H4 (cell line): Measurements from ENCODE around the gene PIM3. TPM values are rescaled to one million over a fixed set of nuclear protein-coding genes. Genes with fewer than 3 reads are reported as not detected.

ENCODE experiments used
- DNase-seq: peaks from one replicate; pipeline ENCODE4 v3.0.0-alpha.2; 2015; ENCODE audit warnings: low spot score
- total RNA-seq: library from RNA; depleted of rRNA; stranded (reverse); fragments of >200 nt; shearing (Covaris generic); gene quantifications from 2 replicates; pipeline ENCODE4 v1.2.3, GENCODE V29; 2014; rRNA removed

The PIM3 gene
- total RNA-seq, 1 experiment from 2014 or later, result 18.6 TPM

DNA sequence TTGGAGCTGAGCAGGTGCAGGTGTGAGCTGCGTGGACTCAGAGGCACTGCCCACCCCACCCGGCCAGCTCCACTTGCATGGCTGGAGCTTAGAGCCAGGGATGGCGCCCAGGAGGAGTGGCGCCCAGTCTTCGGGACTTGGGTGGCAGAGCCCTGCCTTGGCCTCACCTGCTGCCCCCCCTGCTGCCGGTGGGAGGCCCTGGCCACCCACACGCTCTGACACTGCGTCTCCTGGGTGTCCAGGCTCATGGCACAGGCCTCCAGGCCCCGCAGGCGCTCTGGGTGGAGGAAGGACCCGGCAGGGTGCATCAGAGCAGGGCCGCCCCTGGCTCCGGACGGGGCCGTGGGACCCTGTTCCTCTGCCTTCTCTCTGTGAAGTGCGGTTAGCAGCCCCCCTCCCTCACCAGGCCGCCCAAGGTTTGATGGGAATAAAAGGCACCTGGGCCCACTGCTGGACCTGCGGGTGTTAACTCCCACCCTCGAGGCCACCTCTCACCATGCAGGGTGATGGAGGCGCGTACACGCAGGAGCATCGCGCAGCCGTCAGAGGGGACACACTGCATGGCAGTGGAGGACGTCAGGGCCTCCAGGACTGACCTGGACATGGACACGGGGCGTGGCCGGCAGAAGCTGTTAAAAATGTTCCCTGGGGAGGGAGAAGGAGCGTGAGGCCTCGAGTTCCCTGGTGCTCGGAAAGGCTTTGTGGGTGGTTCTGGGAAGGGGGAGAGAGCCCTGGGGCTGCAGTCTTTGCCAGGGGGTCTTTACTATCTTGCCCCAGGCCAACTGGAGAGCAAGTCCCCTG, 40.2 kb downstream of the PIM3 start:
- DNase-seq, result no peak

DNA sequence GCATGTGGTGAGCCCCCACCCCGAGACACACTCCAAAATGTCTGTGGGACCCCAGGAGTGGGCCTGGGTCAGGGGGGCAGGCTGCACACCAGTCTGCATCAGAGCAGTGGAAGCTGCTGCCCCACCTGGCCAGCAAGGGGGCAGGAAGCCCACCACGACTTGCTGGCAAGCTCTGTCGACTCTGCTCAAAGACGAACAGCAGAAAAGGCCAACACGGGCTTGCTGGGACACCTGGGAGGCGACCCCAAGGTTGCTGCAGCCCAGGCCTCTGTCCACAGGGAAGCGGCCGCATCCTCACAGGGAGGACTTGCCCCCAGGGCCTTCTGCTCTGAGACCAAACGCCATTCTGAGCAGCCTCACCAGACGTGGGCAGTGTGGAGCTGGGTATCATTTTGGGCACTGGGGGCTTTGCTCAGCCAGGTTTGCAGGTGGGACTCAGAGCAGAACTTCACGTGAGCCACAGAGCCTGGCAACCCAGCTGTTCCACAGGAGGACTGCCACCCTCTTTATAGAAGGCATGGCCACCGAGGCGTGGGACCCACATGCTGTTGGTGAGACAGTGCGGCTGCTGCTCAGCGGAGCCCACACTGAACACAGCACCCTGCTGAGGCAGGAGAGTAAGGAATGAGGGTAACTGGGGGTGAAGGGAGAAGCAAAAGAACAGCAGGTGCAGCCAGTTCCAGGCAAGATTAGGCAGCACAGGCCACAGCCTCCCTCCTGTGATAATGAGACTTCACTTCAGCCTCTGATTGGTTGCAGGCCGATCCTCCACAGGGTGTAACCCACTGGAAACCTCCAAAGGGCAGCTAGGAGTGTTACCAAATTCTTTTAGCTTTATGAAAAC, 41.0 kb downstream of the PIM3 start:
- no peak for DNase-seq

DNA sequence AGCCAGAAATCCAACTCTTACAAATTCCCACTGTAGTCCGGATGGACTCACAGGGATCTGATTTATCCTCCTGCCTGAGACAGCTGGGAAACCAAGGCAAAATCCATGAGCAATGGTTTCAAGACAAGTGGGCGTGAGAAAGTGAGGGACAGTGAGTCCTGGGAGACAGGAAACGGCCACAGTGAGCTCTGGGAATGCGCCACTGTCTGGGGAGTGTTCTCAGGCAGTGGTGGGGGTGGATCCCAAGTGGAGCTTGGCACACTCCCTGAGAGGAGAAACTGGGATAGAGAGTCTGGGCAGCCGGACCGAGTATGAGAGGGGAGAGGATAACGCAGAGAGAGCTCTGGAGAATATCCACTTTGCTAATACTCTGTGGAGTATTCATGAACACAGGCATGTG, 42.2 kb downstream of the PIM3 start:
- DNase-seq, result no peak

DNA sequence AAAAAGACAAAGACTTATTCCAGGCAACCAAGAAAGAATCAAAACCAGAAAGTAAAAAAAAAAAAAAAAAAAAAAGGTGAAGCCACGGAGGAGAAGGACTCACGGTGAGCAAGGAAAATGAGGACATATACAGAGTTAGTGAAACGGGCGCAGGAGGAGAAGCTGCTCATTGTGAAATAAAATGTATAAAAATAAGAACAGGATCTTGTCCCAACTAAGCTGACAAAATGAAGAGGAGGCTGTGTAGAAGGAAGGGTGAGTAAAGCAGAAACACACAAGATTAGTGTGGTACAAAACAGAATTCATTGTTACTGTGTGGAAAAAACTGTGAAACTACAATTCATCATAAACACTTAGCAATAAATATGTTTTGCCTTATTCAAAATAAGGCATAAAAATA, 44.3 kb downstream of the PIM3 start:
- DNase-seq, result no peak

DNA sequence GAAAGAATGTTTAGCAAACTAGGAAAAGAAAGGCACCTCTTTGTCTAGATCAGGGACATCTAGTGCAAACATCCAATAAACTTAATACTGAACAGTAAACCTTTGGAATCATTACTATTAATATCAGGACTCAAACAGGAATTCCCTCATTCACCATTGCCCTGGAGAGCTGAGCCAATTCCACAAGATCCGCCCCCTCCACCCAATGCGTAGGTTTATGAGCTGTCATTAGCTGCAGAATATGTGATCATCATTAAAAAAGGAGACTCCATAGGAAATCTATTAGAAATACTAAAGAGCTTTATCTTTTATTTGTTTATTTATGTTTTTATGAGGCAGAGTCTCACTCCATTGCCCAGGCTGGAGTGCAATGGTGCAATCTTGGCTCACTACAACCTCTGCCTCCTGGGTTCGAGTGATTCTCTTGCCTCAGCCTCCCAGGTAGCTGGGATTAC, 46.5 kb downstream of the PIM3 start:
- no peak for DNase-seq

DNA sequence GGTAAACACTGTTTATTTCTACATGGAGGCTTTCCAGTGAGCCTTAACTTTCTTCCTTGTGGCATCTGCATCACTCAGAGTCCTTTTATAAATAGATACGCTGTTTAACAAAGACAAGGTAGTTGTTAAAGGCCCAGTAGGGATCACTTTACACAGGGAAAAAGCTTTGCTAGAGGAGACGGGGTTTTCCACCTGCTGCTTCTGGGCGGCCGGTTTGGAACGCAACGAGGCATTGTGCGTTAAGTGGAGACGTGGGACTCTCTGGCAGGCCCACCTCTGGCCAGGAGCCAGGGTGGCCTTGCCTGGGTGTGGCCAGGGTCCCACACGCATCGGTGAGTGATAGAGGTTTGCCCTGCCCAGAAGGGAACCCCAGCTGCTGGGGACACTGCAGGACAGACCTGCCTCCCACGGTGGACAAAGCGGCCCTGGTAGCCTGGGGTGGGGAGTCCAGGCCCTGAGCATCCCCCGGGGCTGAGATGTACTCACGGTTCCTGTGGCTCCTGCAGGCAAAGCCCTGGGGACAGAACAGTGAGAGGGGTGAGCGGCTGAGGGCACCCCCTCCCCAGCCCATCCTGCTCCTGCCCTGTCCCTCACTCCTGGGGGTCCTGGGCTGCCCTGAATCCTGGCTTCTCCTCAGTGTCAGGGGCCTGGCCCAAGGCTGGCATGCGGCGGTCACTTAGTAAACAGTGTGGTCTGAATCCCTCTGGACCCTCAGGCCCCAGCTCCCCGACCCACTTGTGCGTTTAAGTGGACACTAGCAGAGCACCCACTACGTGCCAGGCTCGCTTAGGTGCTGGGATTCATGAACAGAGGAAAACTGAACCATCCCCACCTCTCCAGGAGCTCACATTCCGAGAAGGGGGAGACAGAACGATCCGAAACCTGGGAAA, 47.8 kb downstream of the PIM3 start:
- no peak for DNase-seq

DNA sequence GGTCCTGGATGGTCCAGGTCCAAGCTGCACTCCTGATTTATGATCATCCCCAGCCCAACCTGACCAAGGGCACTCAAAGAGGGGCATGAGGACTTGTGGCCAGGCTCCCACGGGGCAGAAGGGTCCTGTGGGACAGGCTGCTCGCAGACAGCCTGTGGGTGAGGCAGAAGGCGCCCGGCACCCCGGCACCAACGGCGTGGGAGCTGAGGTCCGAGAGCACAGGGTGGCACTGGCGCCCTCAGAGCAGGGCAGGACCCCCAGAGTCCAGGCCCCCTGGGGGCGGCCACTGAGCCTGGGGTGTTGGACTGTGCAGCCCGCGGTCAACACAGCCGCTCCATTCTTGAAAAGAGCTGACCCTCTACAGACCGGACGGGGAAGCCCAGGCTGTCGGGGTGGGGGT, 48.7 kb downstream of the PIM3 start:
- DNase-seq, result no peak

DNA sequence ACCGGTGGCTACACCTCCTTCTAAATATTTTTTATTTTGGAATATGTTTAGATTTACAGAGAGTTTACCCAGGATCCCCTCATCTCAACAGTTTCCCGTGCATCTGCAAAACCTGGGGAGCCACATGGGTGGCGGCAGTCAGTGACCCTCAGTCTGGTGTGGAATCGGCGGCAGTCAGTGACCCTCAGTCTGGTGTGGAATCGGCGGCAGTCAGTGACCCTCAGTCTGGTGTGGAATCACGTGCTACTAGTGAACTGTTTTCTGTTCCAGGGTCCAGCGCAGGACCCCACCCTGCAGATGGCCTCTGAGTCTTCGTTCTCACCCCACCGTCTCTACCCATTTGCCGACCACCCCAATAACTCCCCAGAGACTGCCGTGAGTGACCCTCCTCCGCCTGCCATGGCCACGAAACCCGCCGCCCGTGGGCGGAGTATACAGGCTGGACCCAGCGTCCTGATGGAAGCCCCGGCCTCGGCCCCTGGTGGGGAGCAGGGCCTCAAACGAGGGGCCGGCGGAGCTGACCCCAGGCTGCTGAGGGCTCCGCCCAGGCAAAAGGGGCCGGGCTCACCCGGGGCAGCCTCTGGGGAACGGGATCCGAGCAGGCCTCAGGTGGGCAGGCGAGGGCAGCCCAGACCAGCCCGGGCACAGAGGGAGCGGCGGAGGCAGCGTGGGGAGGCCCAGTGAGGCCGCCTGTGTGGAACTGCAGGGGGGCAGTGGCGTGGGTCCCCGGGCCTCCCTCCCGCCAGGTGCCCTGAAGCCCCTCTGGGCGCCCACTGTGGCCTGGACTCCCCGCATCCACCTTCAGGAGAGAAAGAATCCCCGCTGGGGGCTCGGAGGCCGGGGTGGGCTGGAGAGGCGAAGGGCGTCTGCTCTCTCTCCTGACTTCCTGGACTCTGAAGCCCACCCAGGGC, 49.4 kb downstream of the PIM3 start:
- DNase-seq, result no peak

DNA sequence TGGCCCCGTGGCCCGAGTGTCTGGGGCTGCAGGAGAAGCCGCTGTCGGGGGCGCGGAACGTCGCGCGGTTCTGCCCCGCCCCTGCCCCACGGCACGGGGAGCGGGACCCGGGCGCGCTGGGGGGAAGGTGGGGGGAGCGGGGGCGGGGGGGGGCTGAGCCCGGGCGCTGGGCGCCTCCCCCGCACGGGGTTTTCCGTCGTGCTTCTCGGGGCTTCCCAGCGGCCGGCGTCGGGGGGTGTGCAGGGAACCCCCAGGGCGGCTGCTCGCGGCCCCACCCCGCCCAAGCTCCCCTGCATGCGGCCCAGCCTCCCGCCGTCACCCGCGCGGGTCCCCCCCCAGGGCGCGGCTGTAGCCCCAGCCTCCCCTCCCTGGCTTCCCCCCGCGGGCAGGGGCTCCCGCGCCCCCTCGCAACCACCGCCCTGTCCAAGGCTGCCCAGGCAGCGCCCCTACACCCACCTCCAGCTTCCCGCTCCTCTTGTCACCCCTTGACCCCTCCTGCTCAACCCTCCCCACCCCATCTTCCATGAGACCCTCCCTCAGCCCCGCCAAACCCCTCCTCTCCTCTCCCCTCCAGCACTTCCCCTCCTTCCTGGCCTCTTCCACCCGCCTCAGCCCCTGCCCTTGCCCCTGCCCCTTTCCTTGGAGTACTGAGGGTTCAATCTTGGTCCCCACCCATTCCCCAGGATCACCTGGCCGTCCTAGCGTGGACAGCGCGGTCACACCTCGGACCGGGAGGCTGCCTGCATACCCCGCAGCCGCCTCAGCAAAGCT, 50.3 kb downstream of the PIM3 start:
- DNase-seq, result no peak

DNA sequence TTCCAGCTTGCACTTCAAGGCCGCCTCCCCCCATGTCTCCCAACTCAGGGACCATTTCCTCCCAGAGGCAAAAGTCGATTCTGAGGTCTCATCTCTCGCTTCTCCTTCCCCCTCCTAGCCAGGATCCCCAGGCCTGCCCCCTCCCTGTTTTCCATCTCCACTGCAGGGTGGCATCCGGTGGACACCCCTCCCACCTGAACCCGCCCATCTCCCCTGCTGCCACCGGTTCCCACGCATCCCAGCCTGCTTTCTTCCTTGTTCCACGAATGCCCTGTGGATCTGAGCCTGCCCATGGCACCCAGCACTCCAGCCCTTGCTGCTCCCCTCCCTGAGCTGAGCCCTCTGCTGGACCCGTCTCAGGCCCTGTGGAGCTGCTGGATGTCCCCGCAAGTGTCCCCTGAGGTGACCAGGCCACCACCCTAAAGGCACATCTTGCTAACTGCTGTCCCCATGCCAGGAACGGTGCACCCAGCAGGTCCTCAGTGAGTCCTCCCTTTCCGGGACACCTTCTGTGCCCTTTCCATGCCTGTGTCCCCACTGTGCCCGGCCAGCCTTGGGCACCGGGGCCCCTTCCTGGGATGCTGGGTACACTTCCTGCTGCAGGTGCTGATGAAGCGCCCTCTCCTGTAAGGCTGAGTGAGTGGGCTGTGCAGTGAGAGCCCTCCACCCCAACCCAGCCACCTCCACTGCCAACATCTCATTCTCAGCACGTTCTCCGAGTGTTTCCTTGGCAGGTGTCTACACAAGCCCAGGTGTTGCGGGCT, 51.1 kb downstream of the PIM3 start:
- no peak for DNase-seq

DNA sequence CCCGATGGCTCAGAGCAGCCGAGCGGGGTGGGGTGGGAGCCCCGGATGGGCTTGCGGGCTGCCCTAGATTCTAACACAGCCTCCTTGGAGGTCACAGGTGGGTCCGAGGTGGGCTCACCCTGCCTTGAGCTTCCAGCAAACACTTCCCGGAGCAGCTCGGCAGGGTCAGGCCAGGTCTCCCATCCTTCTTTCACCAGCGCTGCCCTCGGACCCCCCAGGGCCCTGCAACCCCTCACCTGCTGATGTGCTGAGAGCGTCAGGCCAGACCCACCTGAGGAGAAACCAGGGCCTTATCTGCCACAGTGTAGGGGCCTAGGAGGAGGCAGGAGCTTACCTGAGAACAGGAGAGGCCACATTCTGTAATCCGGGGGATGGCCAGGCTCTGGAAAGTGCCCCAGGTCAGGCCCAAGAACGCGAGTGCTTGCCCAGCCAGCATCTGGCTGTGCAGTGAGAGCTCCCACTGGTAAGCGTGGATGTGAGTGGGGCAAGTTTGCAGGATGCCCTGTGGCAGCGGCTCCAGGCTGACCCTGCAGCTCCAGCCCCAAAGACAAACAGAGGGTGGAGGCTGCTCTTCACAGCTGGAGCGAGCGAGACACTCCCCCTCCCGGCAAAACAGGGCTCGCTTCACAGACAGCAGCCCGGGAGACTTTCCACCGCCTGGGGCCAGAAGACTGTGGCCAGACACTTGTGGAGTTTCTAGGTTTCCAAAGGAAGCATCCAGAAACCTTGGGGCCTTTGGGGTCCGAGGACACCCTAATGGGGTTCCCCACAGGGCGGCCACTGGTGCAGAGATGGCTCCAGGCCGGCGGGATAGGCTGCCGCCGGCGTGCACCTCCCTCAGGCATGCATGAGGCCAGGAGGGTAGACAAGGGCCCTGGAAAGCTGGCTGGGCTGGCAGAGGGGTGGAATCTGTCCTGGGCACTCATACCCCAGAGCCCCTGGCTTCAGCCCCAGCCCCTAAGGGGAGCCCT, 51.9 kb downstream of the PIM3 start, which contains the start of gene IL17REL:
Gene IL17REL, minus strand, starts transcription at position 555 of the 971 bp plus-strand sequence. Its CDS starts 119 bp downstream, at position 436.
- DNase-seq, result no peak

Other genes starting within 250 kb of the PIM3 start
- gene BRD1, start 132.9 kb upstream of the PIM3 start, total RNA-seq, result 7.3 and 13.9 TPM in 2 replicates
- gene ZBED4, start 106.9 kb upstream of the PIM3 start, total RNA-seq, result 5.1 and 9.1 TPM in 2 replicates
- gene ALG12, start 42.3 kb upstream of the PIM3 start, total RNA-seq, result 13.9 and 22.3 TPM in 2 replicates
- 95.9 and 113 TPM in 2 replicates for gene CRELD2, start 42.1 kb upstream of the PIM3 start, total RNA-seq
- gene IL17REL, start 52.0 kb downstream of the PIM3 start, total RNA-seq, result not detected in 2 replicates
- gene TTLL8, start 97.5 kb downstream of the PIM3 start, total RNA-seq, result not detected in 2 replicates
- gene MLC1, start 124.7 kb downstream of the PIM3 start, total RNA-seq, result 1.4 and 3.3 TPM in 2 replicates
- gene MOV10L1, start 129.2 kb downstream of the PIM3 start, total RNA-seq, result 1.8 and 2.9 TPM in 2 replicates
- 4.2 and 4.4 TPM in 2 replicates for gene PANX2, start 210.0 kb downstream of the PIM3 start, total RNA-seq
- gene TRABD, start 225.1 kb downstream of the PIM3 start, total RNA-seq, result 13.7 and 17.2 TPM in 2 replicates
- gene SELENOO, start 240.2 kb downstream of the PIM3 start, total RNA-seq, result 13.4 and 19.6 TPM in 2 replicates